ENCODE measurements around the gene AGFG1.

DNA sequence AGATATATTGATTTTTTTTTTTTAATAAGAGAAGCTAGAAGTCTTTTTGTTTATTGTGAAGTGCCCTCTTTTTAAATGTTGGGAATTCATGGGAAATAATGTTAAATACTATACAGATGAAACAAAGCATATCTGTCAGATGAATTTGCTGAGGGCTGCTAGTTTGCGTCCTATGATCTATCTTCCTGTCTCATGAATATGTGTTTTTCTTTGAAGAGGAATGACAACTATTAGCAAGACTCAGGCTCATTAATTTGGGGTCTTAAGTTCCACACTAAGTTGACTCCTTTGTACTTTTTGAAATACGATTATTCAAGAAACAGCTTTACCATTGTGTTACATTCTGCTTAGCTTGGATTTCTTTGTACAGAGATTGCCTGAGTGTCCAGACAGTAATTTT is 57.9 kb downstream of the AGFG1 start:
- no peak for TF ChIP-seq EP300 (IDR thresholded peaks at IDR 0.05)
- TF ChIP-seq, protein P1, sequence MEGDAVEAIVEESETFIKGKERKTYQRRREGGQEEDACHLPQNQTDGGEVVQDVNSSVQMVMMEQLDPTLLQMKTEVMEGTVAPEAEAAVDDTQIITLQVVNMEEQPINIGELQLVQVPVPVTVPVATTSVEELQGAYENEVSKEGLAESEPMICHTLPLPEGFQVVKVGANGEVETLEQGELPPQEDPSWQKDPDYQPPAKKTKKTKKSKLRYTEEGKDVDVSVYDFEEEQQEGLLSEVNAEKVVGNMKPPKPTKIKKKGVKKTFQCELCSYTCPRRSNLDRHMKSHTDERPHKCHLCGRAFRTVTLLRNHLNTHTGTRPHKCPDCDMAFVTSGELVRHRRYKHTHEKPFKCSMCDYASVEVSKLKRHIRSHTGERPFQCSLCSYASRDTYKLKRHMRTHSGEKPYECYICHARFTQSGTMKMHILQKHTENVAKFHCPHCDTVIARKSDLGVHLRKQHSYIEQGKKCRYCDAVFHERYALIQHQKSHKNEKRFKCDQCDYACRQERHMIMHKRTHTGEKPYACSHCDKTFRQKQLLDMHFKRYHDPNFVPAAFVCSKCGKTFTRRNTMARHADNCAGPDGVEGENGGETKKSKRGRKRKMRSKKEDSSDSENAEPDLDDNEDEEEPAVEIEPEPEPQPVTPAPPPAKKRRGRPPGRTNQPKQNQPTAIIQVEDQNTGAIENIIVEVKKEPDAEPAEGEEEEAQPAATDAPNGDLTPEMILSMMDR (IDR thresholded peaks at IDR 0.05), result no peak

Data from upper lobe of left lung (tissue), 4 donors.